Transverse colon (tissue), 4 donors: Measurements from ENCODE around the gene PARL. TPM values are rescaled to one million over a fixed set of nuclear protein-coding genes. Genes with fewer than 3 reads are reported as not detected.

Experiments used
- DNase-seq: peaks from one replicate; pipeline ENCODE4 v3.0.0-alpha.2; 2019
- H3K27ac ChIP-seq, 4 donors: fragments of 200-600 bp; sonication (generic); 2 replicates each; pipeline ENCODE4 v1.5.1; 2016 to 2018; ENCODE audit warnings: inconsistent platforms in 4 of 4
- H3K27me3 ChIP-seq: fragments of 200-600 bp; sonication (generic); 2 replicates; pipeline ENCODE4 v1.5.1; 2017; ENCODE audit warnings: inconsistent platforms
- H3K36me3 ChIP-seq, 4 donors: fragments of 200-600 bp; sonication (generic); 2 replicates each; pipeline ENCODE4 v1.5.1; 2017 to 2019; ENCODE audit warnings: inconsistent platforms in 4 of 4
- H3K4me1 ChIP-seq, 4 donors: fragments of 200-600 bp; sonication (generic); 2 replicates each; pipeline ENCODE4 v1.5.1; 2017 to 2020; ENCODE audit warnings: inconsistent platforms in 4 of 4
- H3K4me3 ChIP-seq, 4 donors: fragments of 200-600 bp; sonication (generic); 1 replicate in 1 of 4; 2 replicates in 3 of 4; pipeline versions ENCODE4 v1.5.1 to v1.6.1; 2017 to 2019; ENCODE audit warnings: inconsistent platforms in 4 of 4
- H3K9me3 ChIP-seq, 2 donors: fragments of 200-600 bp; sonication (generic); 2 replicates each; pipeline ENCODE4 v1.5.1; 2017 to 2019; ENCODE audit warnings: inconsistent platforms in 2 of 2
- EP300 ChIP-seq: sonication (generic); formaldehyde crosslinking; IDR thresholded peaks from one replicate; pipeline ENCODE4 v1.6.1; 2017; ENCODE audit warnings: antibody characterized with exemption, low read depth
- POLR2A ChIP-seq: fragments of 450-650 bp; IDR thresholded peaks from one replicate; pipeline ENCODE4 v1.6.1; 2016; ENCODE audit warnings: antibody characterized with exemption, mild to moderate bottlenecking, moderate library complexity
- POLR2AphosphoS5 ChIP-seq, 3 donors: sonication (generic); formaldehyde crosslinking; IDR thresholded peaks; one replicate each; pipeline ENCODE4 v1.6.1; 2016; ENCODE audit warnings: antibody characterized with exemption in 3 of 3
- WGBS, 2 donors: methylation state at CpG; one replicate each; pipeline ENCODE4 v1.1.5; 2018; ENCODE audit warnings: low coverage in 1 of 2; 5-methylcytosine and 5-hydroxymethylcytosine counted together
- in situ Hi-C, 4 donors: fragments of 200-750 bp; cut with MboI; loops; one replicate each; pipeline versions ENCODE4 v1.15.0 to v1.15.1; 2017; ENCODE audit warnings: low sequenced_read_pairs in 3 of 4, low pct_ligation_motif_present in 1 of 4, low pct_unique_long_range_greater_than_20kb in 1 of 4
- intact Hi-C: fragments of 100-400 bp; cut with DNase I; formaldehyde crosslinking; loops from one replicate; pipeline ENCODE4 v1.15.1; 2023; ENCODE audit warnings: low total_unique reads
- total RNA-seq, 4 donors: library from RNA; depleted of rRNA; stranded (reverse); fragments of >200 nt; gene quantifications; one replicate each; pipeline ENCODE4 v1.1.0, GENCODE V29; 2016
- TF ChIP-seq, protein P1 (sequence below), 5 experiments: fragments of 200-600 bp in 3 of 5; fragments of 450-650 bp in 2 of 5; sonication (generic) in 3 of 5; IDR thresholded peaks; 1 replicate in 2 of 5; 2 replicates in 3 of 5; pipeline ENCODE4 v1.5.1; 2016 to 2017; ENCODE audit warnings: antibody characterized with exemption in 5 of 5, inconsistent platforms in 3 of 5, mild to moderate bottlenecking in 2 of 5, moderate library complexity in 1 of 5

Gene PARL
- total RNA-seq, 4 donors from 2014 or later, result 27.3 to 61.3 (median 48.8) TPM

DNA sequence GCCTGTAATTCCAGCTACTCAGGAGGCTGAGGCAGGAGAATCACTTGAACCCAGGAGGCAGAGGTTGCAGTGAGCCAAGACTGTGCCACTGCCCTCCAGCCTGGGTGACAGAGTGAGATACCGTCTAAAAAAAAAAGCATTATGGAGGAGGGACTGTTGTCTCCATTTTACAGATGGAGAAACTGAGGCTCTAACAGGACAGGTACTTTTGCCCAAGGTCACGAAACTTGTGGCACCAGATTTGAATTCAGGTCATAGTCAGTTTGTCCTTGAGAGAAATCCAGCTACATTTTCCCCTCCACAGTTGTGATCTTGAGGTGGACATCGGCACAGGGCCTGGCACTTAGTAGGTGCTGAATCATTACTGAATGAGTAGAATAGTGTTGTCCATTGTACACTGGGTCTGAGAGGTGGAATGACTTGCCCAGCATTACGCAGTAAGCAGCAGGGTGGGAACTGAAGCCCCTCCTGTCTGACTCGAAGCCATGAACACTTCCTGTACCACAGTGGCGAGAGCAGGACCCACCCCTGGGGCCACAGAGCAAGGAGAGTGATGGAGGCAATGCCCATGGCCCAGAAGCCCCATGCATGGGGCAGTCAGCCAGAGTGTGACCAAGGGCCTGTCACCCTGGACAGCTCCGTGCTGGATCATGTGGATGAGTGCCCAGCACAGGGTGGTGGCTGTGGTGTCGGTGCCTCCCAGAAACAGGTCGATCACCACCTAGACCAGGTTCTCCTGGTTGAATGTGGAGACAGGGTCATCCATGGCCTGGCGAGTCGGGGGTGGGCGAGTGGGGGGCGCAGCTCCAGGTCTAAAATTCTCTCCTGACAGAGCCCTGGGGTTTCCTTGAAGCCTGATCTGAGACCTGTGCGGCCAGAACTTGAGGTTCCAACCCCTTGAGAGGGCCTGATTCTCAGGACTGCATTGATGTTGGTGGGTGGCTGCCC lies 20.4 kb upstream of the PARL start:
- TF ChIP-seq POLR2A, result no peak
- TF ChIP-seq, protein P1, sequence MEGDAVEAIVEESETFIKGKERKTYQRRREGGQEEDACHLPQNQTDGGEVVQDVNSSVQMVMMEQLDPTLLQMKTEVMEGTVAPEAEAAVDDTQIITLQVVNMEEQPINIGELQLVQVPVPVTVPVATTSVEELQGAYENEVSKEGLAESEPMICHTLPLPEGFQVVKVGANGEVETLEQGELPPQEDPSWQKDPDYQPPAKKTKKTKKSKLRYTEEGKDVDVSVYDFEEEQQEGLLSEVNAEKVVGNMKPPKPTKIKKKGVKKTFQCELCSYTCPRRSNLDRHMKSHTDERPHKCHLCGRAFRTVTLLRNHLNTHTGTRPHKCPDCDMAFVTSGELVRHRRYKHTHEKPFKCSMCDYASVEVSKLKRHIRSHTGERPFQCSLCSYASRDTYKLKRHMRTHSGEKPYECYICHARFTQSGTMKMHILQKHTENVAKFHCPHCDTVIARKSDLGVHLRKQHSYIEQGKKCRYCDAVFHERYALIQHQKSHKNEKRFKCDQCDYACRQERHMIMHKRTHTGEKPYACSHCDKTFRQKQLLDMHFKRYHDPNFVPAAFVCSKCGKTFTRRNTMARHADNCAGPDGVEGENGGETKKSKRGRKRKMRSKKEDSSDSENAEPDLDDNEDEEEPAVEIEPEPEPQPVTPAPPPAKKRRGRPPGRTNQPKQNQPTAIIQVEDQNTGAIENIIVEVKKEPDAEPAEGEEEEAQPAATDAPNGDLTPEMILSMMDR (IDR thresholded peaks at IDR 0.05), result no peak
- H3K4me1 ChIP-seq, result no peaks in the 10 kb centered on the region
- in situ Hi-C loops (loop anchor here in 1 of 4 donors (5.0 kb wide), 1 partner anchor 117 kb away; no protein-coding TSS in a partner anchor), intact Hi-C loops (no loop called here)
- no peak overlapping the region for H3K4me3 ChIP-seq
- no peaks in the 10 kb centered on the region for H3K36me3 ChIP-seq
- H3K27me3 ChIP-seq, result no peaks in the 10 kb centered on the region
- WGBS, 2 donors, result 73 to 80% methylated on average over 1 to 14 of the region's 14 CpGs
- H3K27ac ChIP-seq, result no peak overlapping the region
- H3K9me3 ChIP-seq, result no peaks in the 10 kb centered on the region
- no peak for DNase-seq

DNA sequence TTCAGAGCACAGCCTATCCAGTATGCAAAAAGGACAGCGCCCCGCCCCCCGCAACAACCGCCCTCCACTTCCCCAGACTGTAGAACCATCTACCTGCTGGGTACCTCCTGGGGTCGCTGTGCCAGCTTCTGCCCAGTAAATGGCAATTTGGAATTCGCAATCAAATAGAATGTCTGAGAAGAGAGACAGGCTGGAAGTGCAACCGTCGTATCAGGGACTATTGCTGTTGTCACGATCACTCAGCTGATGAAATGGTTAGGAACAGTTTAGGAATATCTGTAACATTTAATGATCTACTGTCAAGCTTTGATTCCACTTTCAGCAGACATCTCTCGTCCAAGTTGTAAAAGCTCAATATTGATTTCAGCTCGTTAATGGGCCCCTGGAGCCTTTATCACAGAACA lies 13.3 kb upstream of the PARL start:
- Histone ChIP-seq H3K27ac (no peak overlapping the region), H3K27me3 (peaks cover 7% of the 10 kb centered on the region), H3K4me1 (peaks cover 0 to 7% (median 2%) of the 10 kb centered on the region in 4 donors), H3K36me3 (no peaks in the 10 kb centered on the region), H3K4me3 (no peak overlapping the region), H3K9me3 (no peaks in the 10 kb centered on the region)
- in situ Hi-C loops (loop anchor here (25.0 kb wide), 4 partner anchors 239 to 639 kb away; partner anchors contain the start of genes ALG3 (in 3 of the 4), EEF1AKMT4 (in 3 of the 4), VWA5B2 (in 3 of the 4) and CAMK2N2 (in 1 of the 4)), intact Hi-C loops (loop anchor here (10.0 kb wide), 1 partner anchor 337 kb away; no protein-coding TSS in a partner anchor)
- TF ChIP-seq POLR2AphosphoS5 (IDR thresholded peaks at IDR 0.05) (no peak), EP300 (no peak), POLR2A (no peak)
- TF ChIP-seq, protein P1 (IDR thresholded peaks at IDR 0.05), result no peak
- 42 to 60% methylated on average over 9 to 11 of the region's 11 CpGs for WGBS, 2 donors
- no peak for DNase-seq

DNA sequence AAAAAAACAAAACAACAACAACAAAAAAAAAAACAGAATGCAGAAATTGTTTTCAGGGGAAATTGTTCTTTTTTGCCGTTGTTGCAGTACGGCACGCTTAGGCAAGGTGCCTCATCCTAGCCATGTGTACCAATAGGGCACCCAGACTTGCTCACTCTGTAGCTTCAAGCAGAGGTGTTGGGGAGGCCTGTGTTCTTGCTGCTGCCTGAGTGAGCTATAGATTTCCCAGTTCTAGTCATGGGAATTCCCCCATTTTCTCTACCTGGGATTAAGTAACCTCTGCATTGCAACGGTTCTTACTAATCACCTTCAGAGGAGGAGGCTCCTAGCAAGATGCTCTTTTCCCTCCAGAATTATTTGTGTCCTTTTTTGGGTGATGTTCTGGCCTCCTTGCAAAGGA lies 12.9 kb upstream of the PARL start:
- H3K27me3 ChIP-seq, result peaks cover 7% of the 10 kb centered on the region
- 68 to 94% methylated on average over 3 to 4 of the region's 4 CpGs for WGBS, 2 donors
- H3K36me3 ChIP-seq, result no peaks in the 10 kb centered on the region
- intact Hi-C loops, result loop anchor here (10.0 kb wide), 1 partner anchor 337 kb away; no protein-coding TSS in a partner anchor
- in situ Hi-C loops, result loop anchor here (25.0 kb wide), 4 partner anchors 240 to 640 kb away; partner anchors contain the start of genes ALG3 (in 3 of the 4), EEF1AKMT4 (in 3 of the 4), VWA5B2 (in 3 of the 4) and CAMK2N2 (in 1 of the 4)
- DNase-seq, result no peak
- no peak for TF ChIP-seq POLR2A
- TF ChIP-seq, protein P1 (IDR thresholded peaks at IDR 0.05), result no peak
- no peak for TF ChIP-seq POLR2AphosphoS5 (IDR thresholded peaks at IDR 0.05)
- TF ChIP-seq EP300, result no peak
- H3K9me3 ChIP-seq, result no peaks in the 10 kb centered on the region
- H3K27ac ChIP-seq, result no peak overlapping the region
- peaks cover 0 to 10% (median 6%) of the 10 kb centered on the region in 4 donors for H3K4me1 ChIP-seq
- H3K4me3 ChIP-seq, result no peak overlapping the region

DNA sequence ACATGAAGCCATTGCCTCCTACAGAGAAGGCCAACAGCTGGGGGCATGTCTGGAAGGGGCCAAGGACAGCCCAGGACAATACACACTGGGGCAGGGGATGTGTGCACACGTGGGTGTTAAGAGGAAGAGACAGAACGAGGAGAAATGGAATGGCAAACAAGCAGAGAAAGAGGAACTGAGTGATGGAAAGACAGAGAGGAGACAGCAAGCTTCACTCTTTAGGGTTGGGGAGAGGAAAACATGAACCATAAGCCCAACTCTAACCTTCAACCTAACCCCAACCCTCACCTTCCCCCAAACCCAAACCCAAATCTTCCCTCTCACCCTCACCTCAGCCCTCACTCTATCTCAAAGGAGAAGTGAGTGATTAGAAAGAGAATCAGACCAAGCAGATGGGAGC lies 11.9 kb upstream of the PARL start:
- Histone ChIP-seq H3K27me3 (peaks cover 7% of the 10 kb centered on the region), H3K36me3 (no peaks in the 10 kb centered on the region), H3K9me3 (no peaks in the 10 kb centered on the region), H3K4me1 (peaks cover 0 to 15% (median 9%) of the 10 kb centered on the region in 4 donors), H3K27ac (no peak overlapping the region), H3K4me3 (no peak overlapping the region)
- in situ Hi-C loops, result loop anchor here (25.0 kb wide), 4 partner anchors 241 to 641 kb away; partner anchors contain the start of genes ALG3 (in 3 of the 4), EEF1AKMT4 (in 3 of the 4), VWA5B2 (in 3 of the 4) and CAMK2N2 (in 1 of the 4)
- TF ChIP-seq POLR2AphosphoS5 (IDR thresholded peaks at IDR 0.05), result no peak
- TF ChIP-seq POLR2A, result no peak
- TF ChIP-seq, protein P1 (IDR thresholded peaks at IDR 0.05), result no peak
- TF ChIP-seq EP300, result no peak
- intact Hi-C loops, result loop anchor here (10.0 kb wide), 1 partner anchor 338 kb away; no protein-coding TSS in a partner anchor
- DNase-seq, result no peak
- 17 to 40% methylated on average over 1 to 2 of the region's 2 CpGs for WGBS, 2 donors
